Panc1 (cell line): ENCODE measurements around the gene CDKN2B-AS1. TPM values are rescaled to one million over a fixed set of nuclear protein-coding genes. Genes with fewer than 3 reads are reported as not detected.

ENCODE experiments used
- ATAC-seq: fragments of 200-7000 bp; cut with Tn5 transposase; 2 replicates; pipeline ENCODE4 v1.9.1; 2020; ENCODE audit warnings: mild to moderate bottlenecking, moderate library complexity
- BruUV-seq: library from RNA; stranded (reverse); fragments of 400-500 nt; replicated peaks from 2 replicates; lab custom pipeline; 2021; lab: Mats Ljungman, UMichigan
- CTCF ChIA-PET: fragments of 300-600 bp; sonication (Branson Sonifier 250); formaldehyde crosslinking; loops from one replicate; lab custom pipeline; 2022; ENCODE audit warnings: antibody characterized with exemption; lab: Charles Lee
- POLR2A ChIA-PET: fragments of 300-600 bp; sonication (Branson Sonifier 250); formaldehyde crosslinking; loops from one replicate; lab custom pipeline; 2022; ENCODE audit warnings: antibody characterized with exemption; lab: Charles Lee
- DNase-seq: peaks from one replicate; pipeline ENCODE4 v3.0.0-alpha.2; 2010; ENCODE audit warnings: low read depth, low spot score
- H3K27ac ChIP-seq: 2 replicates; pipeline ENCODE4 v1.5.1; 2011; ENCODE audit warnings: mild to moderate bottlenecking, low read length, inconsistent platforms
- H3K27me3 ChIP-seq: fragments of 200-500 bp; sonication (Bioruptor generic); 2 replicates; pipeline ENCODE4 v1.6.0; 2014; ENCODE audit warnings: low read length, inconsistent platforms; ENCODE audit not compliant: control insufficient read depth, insufficient read depth
- H3K36me3 ChIP-seq: fragments of 200-500 bp; sonication (Bioruptor generic); 2 replicates; pipeline ENCODE4 v1.5.1; 2014; ENCODE audit warnings: inconsistent platforms, mild to moderate bottlenecking, low read length, moderate library complexity; ENCODE audit not compliant: control insufficient read depth, insufficient read depth
- H3K4me1 ChIP-seq: 2 replicates; pipeline ENCODE4 v1.5.1; 2011; ENCODE audit warnings: inconsistent platforms, mild to moderate bottlenecking, low read length, moderate library complexity; ENCODE audit not compliant: control insufficient read depth, insufficient read depth
- H3K4me3 ChIP-seq, 2 experiments: 2 replicates each; pipeline ENCODE4 v1.5.1; 2011 to 2012; ENCODE audit warnings: low read depth in 2 of 2, low read length in 2 of 2, mild to moderate bottlenecking in 2 of 2, inconsistent platforms in 1 of 2, moderate library complexity in 1 of 2
- H3K9me3 ChIP-seq: fragments of 200-500 bp; sonication (Bioruptor generic); 2 replicates; pipeline ENCODE4 v1.5.1; 2014; ENCODE audit warnings: low read depth, mild to moderate bottlenecking, inconsistent platforms, low read length, moderate library complexity; ENCODE audit not compliant: control insufficient read depth, insufficient read depth
- CTCF ChIP-seq: fragments of 450-650 bp; IDR thresholded peaks from 2 replicates; pipeline ENCODE4 v1.5.1; 2017; ENCODE audit warnings: mild to moderate bottlenecking
- POLR2AphosphoS5 ChIP-seq: IDR thresholded peaks from 2 replicates; pipeline ENCODE4 v1.6.1; 2012; ENCODE audit warnings: mild to moderate bottlenecking, low read depth, low read length, moderate library complexity
- SIN3A ChIP-seq: IDR thresholded peaks from 2 replicates; pipeline ENCODE4 v1.6.1; 2012; ENCODE audit warnings: low read depth, mild to moderate bottlenecking, low read length, moderate library complexity, borderline replicate concordance; ENCODE audit not compliant: insufficient read depth
- TCF7L2 ChIP-seq: IDR thresholded peaks from 2 replicates; pipeline ENCODE4 v1.6.1; 2011; ENCODE audit warnings: mild to moderate bottlenecking, low read depth, low read length, inconsistent platforms
- in situ Hi-C: cut with HindIII; loops from 2 replicates; pipeline ENCODE4 v1.10.0; 2016; ENCODE audit warnings: low sequenced_read_pairs, low pct_unique_long_range_greater_than_20kb
- intact Hi-C: fragments of 100-400 bp; cut with micrococcal nuclease; formaldehyde crosslinking; loops from one replicate; pipeline ENCODE4 v1.10.0; 2022; ENCODE audit not compliant: unreplicated experiment
- total RNA-seq: library from RNA; stranded (reverse); gene quantifications from one replicate; pipeline ENCODE4 v1.2.1, GENCODE V29; 2021; ENCODE audit not compliant: unreplicated experiment
- TF ChIP-seq, protein P1 (sequence below), 2 experiments: IDR thresholded peaks; 2 replicates each; pipeline ENCODE4 v1.6.1; 2011 to 2012; ENCODE audit warnings: low read depth in 2 of 2, control low read depth in 1 of 2, low read length in 1 of 2, mild to moderate bottlenecking in 1 of 2, moderate library complexity in 1 of 2; ENCODE audit not compliant: insufficient read depth in 1 of 2

Gene CDKN2B-AS1
- total RNA-seq, 1 experiment from 2014 or later, result not detected

DNA sequence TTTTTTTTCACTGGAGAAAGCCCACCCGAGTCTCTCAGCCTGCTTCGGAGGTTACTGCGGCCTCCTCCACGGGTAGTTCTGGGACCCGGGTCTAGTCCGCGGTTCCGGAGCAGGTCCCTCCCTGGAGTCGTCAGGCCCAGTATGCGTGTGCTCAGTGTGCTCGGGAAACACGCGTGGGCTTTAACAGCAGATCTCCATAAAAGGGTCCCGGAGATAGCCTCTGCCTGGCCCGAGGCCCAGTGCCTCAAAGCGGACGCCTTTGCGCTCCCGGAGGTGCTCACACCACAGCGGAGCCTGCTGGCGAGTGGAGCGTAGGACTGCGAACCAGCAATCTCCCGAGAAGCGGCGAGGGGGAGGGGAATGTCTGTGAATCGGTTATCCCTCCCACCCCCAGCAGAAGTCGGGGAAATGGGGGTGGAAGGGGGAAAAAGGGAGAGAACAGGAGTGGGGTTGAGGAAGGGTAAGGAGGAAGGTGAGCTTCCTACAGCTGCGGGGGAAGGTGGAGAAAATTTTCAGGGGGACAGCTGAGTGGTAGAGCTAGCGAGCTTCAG, 29.1 kb upstream of the CDKN2B-AS1 start:
- intact Hi-C loops (no loop called here), in situ Hi-C loops (no loop called here)
- no peak overlapping the region for H3K27ac ChIP-seq
- no peak for DNase-seq
- ChIA-PET CTCF (no interaction called here), POLR2A (no interaction called here)
- no peaks in the 10 kb centered on the region for H3K36me3 ChIP-seq
- H3K9me3 ChIP-seq, result no peaks in the 10 kb centered on the region
- no peaks in the 10 kb centered on the region for H3K4me1 ChIP-seq
- ATAC-seq, result no peak
- no peak for TF ChIP-seq SIN3A
- TF ChIP-seq TCF7L2, result no peak
- no peak for TF ChIP-seq CTCF
- TF ChIP-seq, protein P1, sequence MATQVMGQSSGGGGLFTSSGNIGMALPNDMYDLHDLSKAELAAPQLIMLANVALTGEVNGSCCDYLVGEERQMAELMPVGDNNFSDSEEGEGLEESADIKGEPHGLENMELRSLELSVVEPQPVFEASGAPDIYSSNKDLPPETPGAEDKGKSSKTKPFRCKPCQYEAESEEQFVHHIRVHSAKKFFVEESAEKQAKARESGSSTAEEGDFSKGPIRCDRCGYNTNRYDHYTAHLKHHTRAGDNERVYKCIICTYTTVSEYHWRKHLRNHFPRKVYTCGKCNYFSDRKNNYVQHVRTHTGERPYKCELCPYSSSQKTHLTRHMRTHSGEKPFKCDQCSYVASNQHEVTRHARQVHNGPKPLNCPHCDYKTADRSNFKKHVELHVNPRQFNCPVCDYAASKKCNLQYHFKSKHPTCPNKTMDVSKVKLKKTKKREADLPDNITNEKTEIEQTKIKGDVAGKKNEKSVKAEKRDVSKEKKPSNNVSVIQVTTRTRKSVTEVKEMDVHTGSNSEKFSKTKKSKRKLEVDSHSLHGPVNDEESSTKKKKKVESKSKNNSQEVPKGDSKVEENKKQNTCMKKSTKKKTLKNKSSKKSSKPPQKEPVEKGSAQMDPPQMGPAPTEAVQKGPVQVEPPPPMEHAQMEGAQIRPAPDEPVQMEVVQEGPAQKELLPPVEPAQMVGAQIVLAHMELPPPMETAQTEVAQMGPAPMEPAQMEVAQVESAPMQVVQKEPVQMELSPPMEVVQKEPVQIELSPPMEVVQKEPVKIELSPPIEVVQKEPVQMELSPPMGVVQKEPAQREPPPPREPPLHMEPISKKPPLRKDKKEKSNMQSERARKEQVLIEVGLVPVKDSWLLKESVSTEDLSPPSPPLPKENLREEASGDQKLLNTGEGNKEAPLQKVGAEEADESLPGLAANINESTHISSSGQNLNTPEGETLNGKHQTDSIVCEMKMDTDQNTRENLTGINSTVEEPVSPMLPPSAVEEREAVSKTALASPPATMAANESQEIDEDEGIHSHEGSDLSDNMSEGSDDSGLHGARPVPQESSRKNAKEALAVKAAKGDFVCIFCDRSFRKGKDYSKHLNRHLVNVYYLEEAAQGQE (IDR thresholded peaks at IDR 0.05; ENCODE audit: insufficient read depth in 1 of 2, low read depth in 2 of 2, low read length in 1 of 2), result no peak
- no peak for TF ChIP-seq POLR2AphosphoS5
- no peaks in the 10 kb centered on the region for H3K27me3 ChIP-seq
- no TSS peak for BruUV-seq
- no peak overlapping the region for H3K4me3 ChIP-seq

- CTCF ChIA-PET, result no interaction called here
- H3K36me3 ChIP-seq, result no peaks in the 10 kb centered on the region
- no peak for ATAC-seq
- TF ChIP-seq SIN3A (no peak), TCF7L2 (no peak), POLR2AphosphoS5 (no peak), CTCF (no peak)
- TF ChIP-seq, protein P1 (IDR thresholded peaks at IDR 0.05; ENCODE audit: insufficient read depth in 1 of 2, low read depth in 2 of 2, low read length in 1 of 2), result no peak
- H3K27ac ChIP-seq, result no peak overlapping the region
- no peaks in the 10 kb centered on the region for H3K4me1 ChIP-seq
- intact Hi-C loops (no loop called here), in situ Hi-C loops (no loop called here)
- H3K27me3 ChIP-seq, result no peaks in the 10 kb centered on the region
- no TSS peak for BruUV-seq
- POLR2A ChIA-PET, result no interaction called here
- DNase-seq, result no peak
- H3K9me3 ChIP-seq, result no peaks in the 10 kb centered on the region
- no peak overlapping the region for H3K4me3 ChIP-seq
Observed at GRCh38 chr9:21966140-21966851, 28.3 kb upstream of the CDKN2B-AS1 start.
